SK-N-SH treated with all-trans-retinoic acid at 6 μM for 48 hours (cell line): ENCODE results near the gene ZNF8.

Source experiments
- ATAC-seq: fragments of 200-7000 bp; cut with Tn5 transposase; 3 replicates; pipeline ENCODE4 v1.9.1; 2020; ENCODE audit warnings: mild to moderate bottlenecking, moderate library complexity
- BACH2 ChIP-seq: fragments of 250-450 bp; sonication (Bioruptor Pico); IDR thresholded peaks from 2 replicates; pipeline ENCODE4 v1.9.0; 2021; ENCODE audit warnings: mild to moderate bottlenecking, borderline replicate concordance
- CREB5 ChIP-seq: fragments of 250-450 bp; sonication (Bioruptor Pico); IDR thresholded peaks from 2 replicates; pipeline ENCODE4 v1.5.1; 2020; ENCODE audit warnings: low read depth, mild to moderate bottlenecking, moderate library complexity
- CSDC2 ChIP-seq: fragments of 250-450 bp; sonication (Bioruptor Pico); IDR thresholded peaks from 2 replicates; pipeline ENCODE4 v1.5.0; 2020; ENCODE audit warnings: mild to moderate bottlenecking, moderate library complexity
- CSRNP3 ChIP-seq: fragments of 250-450 bp; sonication (Bioruptor Pico); IDR thresholded peaks from 2 replicates; pipeline ENCODE4 v1.5.1; 2021; ENCODE audit warnings: mild to moderate bottlenecking, moderate library complexity
- ESRRG ChIP-seq: fragments of 250-450 bp; sonication (Bioruptor Pico); IDR thresholded peaks from 2 replicates; pipeline ENCODE4 v1.6.1; 2021; ENCODE audit warnings: mild to moderate bottlenecking
- GLIS3 ChIP-seq: fragments of 250-450 bp; sonication (Bioruptor Pico); IDR thresholded peaks from 2 replicates; pipeline ENCODE4 v1.5.0; 2020; ENCODE audit warnings: mild to moderate bottlenecking, moderate library complexity
- ISL1 ChIP-seq: fragments of 250-450 bp; sonication (Bioruptor Pico); IDR thresholded peaks from 2 replicates; pipeline ENCODE4 v2.1.2; 2022; ENCODE audit warnings: mild to moderate bottlenecking, moderate library complexity
- OSR1 ChIP-seq: fragments of 250-450 bp; sonication (Bioruptor Pico); IDR thresholded peaks from 2 replicates; pipeline ENCODE4 v1.8.0; 2022; ENCODE audit warnings: moderate library complexity, mild to moderate bottlenecking, inconsistent platforms
- PPARA ChIP-seq: fragments of 250-450 bp; sonication (Bioruptor Pico); IDR thresholded peaks from 2 replicates; pipeline ENCODE4 v1.5.0; 2020; ENCODE audit warnings: mild to moderate bottlenecking, borderline replicate concordance
- SNAI2 ChIP-seq: fragments of 250-450 bp; sonication (Bioruptor Pico); IDR thresholded peaks from 2 replicates; pipeline ENCODE4 v1.5.0; 2020; ENCODE audit warnings: mild to moderate bottlenecking, moderate library complexity
- TCF4 ChIP-seq: fragments of 250-450 bp; sonication (Bioruptor Pico); IDR thresholded peaks from 2 replicates; pipeline ENCODE4 v1.8.0; 2021; ENCODE audit warnings: mild to moderate bottlenecking, moderate library complexity, borderline replicate concordance
- TOX ChIP-seq: fragments of 250-450 bp; sonication (Bioruptor Pico); IDR thresholded peaks from 2 replicates; pipeline ENCODE4 v1.8.0; 2021; ENCODE audit warnings: mild to moderate bottlenecking, moderate library complexity, borderline replicate concordance
- TSHZ2 ChIP-seq: fragments of 250-450 bp; sonication (Bioruptor Pico); IDR thresholded peaks from 2 replicates; pipeline ENCODE4 v1.5.0; 2020; ENCODE audit warnings: mild to moderate bottlenecking, moderate library complexity
- ZC3H10 ChIP-seq: fragments of 250-450 bp; sonication (Bioruptor Pico); IDR thresholded peaks from 2 replicates; pipeline ENCODE4 v1.5.1; 2021; ENCODE audit warnings: mild to moderate bottlenecking, moderate library complexity
- ZFP3 ChIP-seq: fragments of 250-450 bp; sonication (Bioruptor Pico); IDR thresholded peaks from 2 replicates; pipeline ENCODE4 v1.5.0; 2020; ENCODE audit warnings: mild to moderate bottlenecking, moderate library complexity
- ZFP30 ChIP-seq: fragments of 450-650 bp; formaldehyde crosslinking; IDR thresholded peaks from 2 replicates; pipeline ENCODE4 v1.5.0; 2022; ENCODE audit warnings: mild to moderate bottlenecking, moderate library complexity
- ZNF565 ChIP-seq: fragments of 450-650 bp; formaldehyde crosslinking; conservative IDR thresholded peaks from 2 replicates; pipeline ENCODE4 v1.5.0; 2020; ENCODE audit warnings: low read depth, mild to moderate bottlenecking, moderate library complexity
- ZNF70 ChIP-seq: fragments of 450-650 bp; formaldehyde crosslinking; IDR thresholded peaks from 2 replicates; pipeline ENCODE4 v1.5.0; 2020; ENCODE audit warnings: mild to moderate bottlenecking, moderate library complexity

ZNF8 gene

GRCh38 chr19:58277748-58278540 lies 811 bp upstream of the ZNF8 start:
- TF ChIP-seq CREB5 (CRISPR knock-in tag) (no peak), ESRRG (no peak), TCF4 (CRISPR knock-in tag) (no peak), SNAI2 (no peak)
- TF ChIP-seq, all 23 proteins: peak for 0
- no peak for ATAC-seq

GRCh38 chr19:58279042-58279924 lies 528 bp downstream of the ZNF8 start:
- ATAC-seq: peak; percentile 65
- TF ChIP-seq ZC3H10 (CRISPR knock-in tag): no peak
- no peak for TF ChIP-seq ESRRG
- TF ChIP-seq CSRNP3 (CRISPR knock-in tag): no peak
- no peak for TF ChIP-seq BACH2
- no peak for TF ChIP-seq CREB5 (CRISPR knock-in tag)
- no peak for TF ChIP-seq OSR1 (CRISPR knock-in tag)
- TF ChIP-seq ISL1 (CRISPR knock-in tag): peak; percentile 57; the same call in 1 of the 2 replicates
- no peak for TF ChIP-seq GLIS3 (CRISPR knock-in tag)
- no peak for TF ChIP-seq SNAI2
- TF ChIP-seq CSDC2: no peak
- TF ChIP-seq ZFP30: peak; percentile 49; the same call in 1 of the 2 replicates
- no peak for TF ChIP-seq ZNF70
- TF ChIP-seq TCF4 (CRISPR knock-in tag): peak; percentile 39; the same call in 1 of the 2 replicates
- TF ChIP-seq PPARA (CRISPR knock-in tag): no peak
- TF ChIP-seq ZFP3 (CRISPR knock-in tag): peak; percentile 41; the same call in 1 of the 2 replicates
- TF ChIP-seq TOX (CRISPR knock-in tag): no peak

- ATAC-seq: no peak
- TF ChIP-seq ESRRG (no peak), TSHZ2 (CRISPR knock-in tag) (no peak)
Observed at GRCh38 chr19:58279925-58280316, 1.2 kb downstream of the ZNF8 start.

GRCh38 chr19:58284199-58284598 lies 5.4 kb downstream of the ZNF8 start:
- no peak for TF ChIP-seq ZNF565 (CRISPR knock-in tag)
- no peak for TF ChIP-seq CSRNP3 (CRISPR knock-in tag)
- TF ChIP-seq TCF4 (CRISPR knock-in tag): no peak
- TF ChIP-seq ZFP30: no peak
- no peak for TF ChIP-seq ESRRG
- TF ChIP-seq CREB5 (CRISPR knock-in tag): no peak
- TF ChIP-seq TSHZ2 (CRISPR knock-in tag): no peak
- no peak for ATAC-seq
